CD14-positive monocyte (primary cell): ENCODE measurements around the gene RANBP3L. TPM values are rescaled to one million over a fixed set of nuclear protein-coding genes. Genes with fewer than 3 reads are reported as not detected.

Experiments used
- DNase-seq, 3 donors: peaks; one replicate each; pipeline ENCODE4 v3.0.0-alpha.2; 2011 to 2022
- H2AFZ ChIP-seq: 2 replicates; pipeline ENCODE4 v1.6.0; 2012; ENCODE audit warnings: mild to moderate bottlenecking, low read depth, low read length, inconsistent platforms; ENCODE audit not compliant: insufficient read depth, poor library complexity, severe bottlenecking
- H3K27ac ChIP-seq, 2 donors: 1 replicate in 1 of 2; 2 replicates in 1 of 2; pipeline ENCODE4 v1.5.1; 2012 to 2013; ENCODE audit warnings: low read length in 2 of 2, control low read depth in 1 of 2, inconsistent platforms in 1 of 2, low read depth in 1 of 2, mild to moderate bottlenecking in 1 of 2
- H3K27me3 ChIP-seq, 2 donors: one replicate each; pipeline versions ENCODE4 v1.6.0 to v1.6.1; 2011 to 2013; ENCODE audit warnings: low read length in 2 of 2; ENCODE audit not compliant: control insufficient read depth in 2 of 2, insufficient read depth in 2 of 2
- H3K36me3 ChIP-seq, 2 donors: replicated peaks in 1 of 2; 1 replicate in 1 of 2; 2 replicates in 1 of 2; pipeline versions ENCODE4 v1.5.1 to v1.6.1; 2012 to 2013; ENCODE audit warnings: low read length in 2 of 2, control low read depth in 1 of 2, inconsistent platforms in 1 of 2, mild to moderate bottlenecking in 1 of 2; ENCODE audit not compliant: insufficient read depth in 2 of 2, control insufficient read depth in 1 of 2
- H3K4me1 ChIP-seq, 2 donors: 1 replicate in 1 of 2; 2 replicates in 1 of 2; pipeline versions ENCODE4 v1.5.1 to v1.6.1; 2012 to 2013; ENCODE audit warnings: low read length in 2 of 2, control low read depth in 1 of 2, inconsistent platforms in 1 of 2, mild to moderate bottlenecking in 1 of 2, moderate library complexity in 1 of 2; ENCODE audit not compliant: insufficient read depth in 2 of 2, control insufficient read depth in 1 of 2
- H3K4me2 ChIP-seq: replicated peaks from 2 replicates; pipeline ENCODE3; 2012; ENCODE audit warnings: low read length, moderate library complexity, mild to moderate bottlenecking; ENCODE audit not compliant: poor library complexity, severe bottlenecking; ENCODE audit errors: extremely low read depth
- H3K4me3 ChIP-seq, 3 experiments: fragments of 200-600 bp in 1 of 3; sonication (generic) in 1 of 3; replicated peaks in 1 of 3; 1 replicate in 2 of 3; 2 replicates in 1 of 3; pipeline ENCODE4 v1.5.1; 2011 to 2013; ENCODE audit warnings: low read length in 3 of 3, mild to moderate bottlenecking in 3 of 3, control low read depth in 2 of 3, low read depth in 2 of 3, inconsistent platforms in 1 of 3, moderate library complexity in 1 of 3
- H3K79me2 ChIP-seq: 2 replicates; pipeline ENCODE4 v1.6.0; 2012; ENCODE audit warnings: mild to moderate bottlenecking, control low read depth, inconsistent platforms, low read length, moderate library complexity; ENCODE audit not compliant: insufficient read depth
- H3K9ac ChIP-seq: 2 replicates; pipeline ENCODE4 v1.6.0; 2017; ENCODE audit warnings: low read length, mild to moderate bottlenecking; ENCODE audit not compliant: insufficient read depth, poor library complexity, severe bottlenecking
- H3K9me3 ChIP-seq, 2 donors: replicated peaks in 1 of 2; 1 replicate in 1 of 2; 2 replicates in 1 of 2; pipeline versions ENCODE4 v1.5.1 to v1.6.1; 2012 to 2013; ENCODE audit warnings: low read length in 2 of 2, control low read depth in 1 of 2; ENCODE audit not compliant: control insufficient read depth in 1 of 2, insufficient read depth in 1 of 2
- H4K20me1 ChIP-seq: 2 replicates; pipeline ENCODE4 v1.6.0; 2012; ENCODE audit warnings: mild to moderate bottlenecking, low read length, control low read depth, moderate library complexity; ENCODE audit not compliant: insufficient read depth
- H3K27ac Mint-ChIP-seq, 7 donors: one replicate each; pipeline ENCODE4 v1.8.0; 2020; ENCODE audit warnings: mild to moderate bottlenecking in 7 of 7, mixed read lengths in 7 of 7, moderate library complexity in 6 of 7, inconsistent platforms in 2 of 7
- H3K27me3 Mint-ChIP-seq, 3 donors: one replicate each; pipeline ENCODE4 v1.8.0; 2021 to 2022; ENCODE audit warnings: low read depth in 3 of 3, mild to moderate bottlenecking in 3 of 3, mixed read lengths in 3 of 3, moderate library complexity in 3 of 3, inconsistent platforms in 1 of 3
- H3K36me3 Mint-ChIP-seq, 2 donors: one replicate each; pipeline ENCODE4 v1.8.0; 2020; ENCODE audit warnings: mixed read lengths in 2 of 2, inconsistent platforms in 1 of 2, mild to moderate bottlenecking in 1 of 2
- H3K4me1 Mint-ChIP-seq: one replicate; pipeline ENCODE4 v1.8.0; 2020; ENCODE audit warnings: mild to moderate bottlenecking, mixed read lengths
- H3K4me3 Mint-ChIP-seq, 2 donors: one replicate each; pipeline ENCODE4 v1.8.0; 2020; ENCODE audit warnings: mild to moderate bottlenecking in 2 of 2, mixed read lengths in 2 of 2, moderate library complexity in 1 of 2
- H3K9me3 Mint-ChIP-seq, 7 donors: one replicate each; pipeline ENCODE4 v1.8.0; 2020 to 2022; ENCODE audit warnings: mixed read lengths in 7 of 7, mild to moderate bottlenecking in 6 of 7, moderate library complexity in 6 of 7, inconsistent platforms in 2 of 7
- CTCF ChIP-seq: fragments of 200-600 bp; IDR thresholded peaks from one replicate; pipeline ENCODE4 v1.8.0; 2022; ENCODE audit warnings: antibody characterized with exemption, mild to moderate bottlenecking
- WGBS: methylation state at CpG from one replicate; pipeline ENCODE4 v1.1.5; 2013; ENCODE audit warnings: missing lambda C conversion rate; ENCODE audit not compliant: insufficient coverage; 5-methylcytosine and 5-hydroxymethylcytosine counted together
- intact Hi-C, 2 donors: fragments of 100-400 bp; cut with micrococcal nuclease; formaldehyde crosslinking; loops; one replicate each; pipeline versions ENCODE4 v1.15.0 to v1.15.1; 2023
- polyA plus RNA-seq, 3 donors: library from polyadenylated mRNA; depleted of rRNA in 1 of 3; unstranded in 2 of 3; stranded (reverse) in 1 of 3; fragments of 300-500 nt in 2 of 3; fragments of >200 nt in 1 of 3; fragmentation: Illumina TruSeq in 2 of 3; gene quantifications; 1 replicate in 2 of 3; 2 replicates in 1 of 3; pipeline ENCODE4 v1.2.3, GENCODE V29; 2012 to 2021

RANBP3L gene
- polyA plus RNA-seq, 3 donors: not detected

GRCh38 chr5:36217988-36218387, 83.7 kb downstream of the RANBP3L start:
- no CpG with 5 or more reads among the region's 1 CpG for WGBS
- Histone ChIP-seq H3K27me3 (no peaks in the 10 kb centered on the region), H3K27ac (no peak overlapping the region), H4K20me1 (no peaks in the 10 kb centered on the region), H2AFZ (no peak overlapping the region), H3K4me1 (no peaks in the 10 kb centered on the region), H3K79me2 (no peaks in the 10 kb centered on the region), H3K36me3 (peaks cover 27 to 72% of the 10 kb centered on the region in 2 donors), H3K4me3 (no peak overlapping the region), H3K9me3 (no peaks in the 10 kb centered on the region), H3K4me2 (no peak overlapping the region), H3K9ac (no peak overlapping the region)
- Mint-ChIP-seq H3K36me3 (peaks cover 45 to 51% of the 10 kb centered on the region in 2 donors), H3K9me3 (no peaks in the 10 kb centered on the region), H3K4me3 (no peak overlapping the region), H3K4me1 (no peaks in the 10 kb centered on the region), H3K27ac (no peak overlapping the region), H3K27me3 (no peaks in the 10 kb centered on the region)
- intact Hi-C loops: no loop called here
- no peak for DNase-seq
- TF ChIP-seq CTCF: no peak

GRCh38 chr5:36217567-36217966, 84.1 kb downstream of the RANBP3L start:
- TF ChIP-seq CTCF: no peak
- Histone ChIP-seq H2AFZ (no peak overlapping the region), H3K4me2 (no peak overlapping the region), H3K9ac (no peak overlapping the region), H3K9me3 (no peaks in the 10 kb centered on the region), H3K27ac (no peak overlapping the region), H3K79me2 (no peaks in the 10 kb centered on the region), H3K27me3 (no peaks in the 10 kb centered on the region), H3K4me3 (no peak overlapping the region), H3K4me1 (no peaks in the 10 kb centered on the region), H4K20me1 (no peaks in the 10 kb centered on the region), H3K36me3 (peaks cover 27 to 76% of the 10 kb centered on the region in 2 donors)
- no peak for DNase-seq
- no peak overlapping the region for H3K4me3 Mint-ChIP-seq
- WGBS: 100% methylated on average over 1 of the region's 1 CpG
- no peaks in the 10 kb centered on the region for H3K4me1 Mint-ChIP-seq
- no peak overlapping the region for H3K27ac Mint-ChIP-seq
- intact Hi-C loops: no loop called here
- H3K9me3 Mint-ChIP-seq: no peaks in the 10 kb centered on the region
- peaks cover 49 to 53% of the 10 kb centered on the region in 2 donors for H3K36me3 Mint-ChIP-seq
- no peaks in the 10 kb centered on the region for H3K27me3 Mint-ChIP-seq
